DND-41 (cell line): ENCODE data around the gene UFD1.
A peak's percentile ranks its signal among the peaks of the same experiment; 100 is the strongest.

ENCODE experiments used
- EZH2 ChIP-seq: IDR thresholded peaks from 3 replicates; pipeline ENCODE4 v1.6.1; 2012; ENCODE audit warnings: borderline replicate concordance, low read depth, mild to moderate bottlenecking, moderate library complexity, low read length, inconsistent platforms; ENCODE audit not compliant: severe bottlenecking
- TF ChIP-seq, protein P1 (sequence below): IDR thresholded peaks from 2 replicates; pipeline ENCODE4 v1.5.1; 2012; ENCODE audit warnings: borderline replicate concordance, low read length, moderate library complexity, mild to moderate bottlenecking; ENCODE audit not compliant: poor library complexity, severe bottlenecking; ENCODE audit errors: extremely low read depth

DNA sequence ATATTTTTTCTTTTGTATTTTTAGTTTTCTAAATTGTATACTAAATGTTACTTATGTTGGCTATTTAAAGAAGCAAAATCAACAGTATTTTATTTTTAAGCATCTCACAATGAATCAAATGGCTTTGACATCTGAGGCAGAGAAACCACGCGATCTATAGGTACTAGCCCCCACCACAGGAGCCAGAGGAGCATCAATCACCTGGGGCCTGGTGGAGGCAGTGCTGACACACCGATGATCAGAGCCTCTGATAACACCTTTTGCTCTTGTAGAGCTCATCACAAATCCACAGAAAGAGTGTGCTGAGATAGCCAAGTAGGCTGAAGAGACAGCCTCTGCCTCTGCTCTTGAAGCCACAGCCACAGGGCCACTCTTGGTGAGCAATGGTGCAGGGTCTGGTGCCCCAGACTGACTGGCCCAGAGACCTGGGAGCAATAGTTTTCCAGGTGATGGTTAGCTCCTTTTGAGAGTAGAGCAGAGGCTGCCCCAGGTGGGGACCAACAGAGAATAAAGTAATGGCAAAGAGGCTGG, 72.6 kb downstream of the UFD1 start:
- TF ChIP-seq, protein P1, sequence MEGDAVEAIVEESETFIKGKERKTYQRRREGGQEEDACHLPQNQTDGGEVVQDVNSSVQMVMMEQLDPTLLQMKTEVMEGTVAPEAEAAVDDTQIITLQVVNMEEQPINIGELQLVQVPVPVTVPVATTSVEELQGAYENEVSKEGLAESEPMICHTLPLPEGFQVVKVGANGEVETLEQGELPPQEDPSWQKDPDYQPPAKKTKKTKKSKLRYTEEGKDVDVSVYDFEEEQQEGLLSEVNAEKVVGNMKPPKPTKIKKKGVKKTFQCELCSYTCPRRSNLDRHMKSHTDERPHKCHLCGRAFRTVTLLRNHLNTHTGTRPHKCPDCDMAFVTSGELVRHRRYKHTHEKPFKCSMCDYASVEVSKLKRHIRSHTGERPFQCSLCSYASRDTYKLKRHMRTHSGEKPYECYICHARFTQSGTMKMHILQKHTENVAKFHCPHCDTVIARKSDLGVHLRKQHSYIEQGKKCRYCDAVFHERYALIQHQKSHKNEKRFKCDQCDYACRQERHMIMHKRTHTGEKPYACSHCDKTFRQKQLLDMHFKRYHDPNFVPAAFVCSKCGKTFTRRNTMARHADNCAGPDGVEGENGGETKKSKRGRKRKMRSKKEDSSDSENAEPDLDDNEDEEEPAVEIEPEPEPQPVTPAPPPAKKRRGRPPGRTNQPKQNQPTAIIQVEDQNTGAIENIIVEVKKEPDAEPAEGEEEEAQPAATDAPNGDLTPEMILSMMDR, result peak; percentile 12
- no peak for TF ChIP-seq EZH2
